GM18505 (cell line): ENCODE measurements around the gene LRRTM3.

Source experiments
- ATAC-seq: cut with Tn5 transposase; IDR thresholded peaks from one replicate; pipeline ENCODE4 v1.9.1; 2021; ENCODE audit not compliant: unreplicated experiment
- POLR2A ChIP-seq: IDR thresholded peaks from 4 replicates; pipeline ENCODE4 v1.6.1; 2011; ENCODE audit warnings: borderline replicate concordance; ENCODE audit not compliant: insufficient read depth, insufficient read length; ENCODE audit errors: extremely low read depth

LRRTM3 gene

DNA sequence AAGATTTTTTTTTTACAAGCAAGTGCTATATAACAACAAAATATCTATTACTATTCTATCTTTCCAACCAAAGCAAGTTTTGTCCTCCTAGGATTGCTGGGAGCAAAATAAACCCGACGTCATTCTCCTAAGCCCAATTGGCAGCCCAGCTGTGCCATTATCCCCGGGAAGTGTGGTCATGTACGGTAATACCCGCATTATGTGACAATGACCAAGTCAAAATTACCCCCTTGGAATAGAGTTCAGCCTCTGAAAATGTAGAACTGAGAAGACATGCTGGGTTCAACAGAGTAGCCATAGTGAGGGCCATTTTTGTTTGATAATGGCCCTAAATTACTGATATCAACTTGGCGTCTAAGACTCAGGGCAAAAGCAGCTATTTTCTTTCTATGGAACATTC, 215.5 kb downstream of the LRRTM3 start:
- no peak for TF ChIP-seq POLR2A
- no peak for ATAC-seq

DNA sequence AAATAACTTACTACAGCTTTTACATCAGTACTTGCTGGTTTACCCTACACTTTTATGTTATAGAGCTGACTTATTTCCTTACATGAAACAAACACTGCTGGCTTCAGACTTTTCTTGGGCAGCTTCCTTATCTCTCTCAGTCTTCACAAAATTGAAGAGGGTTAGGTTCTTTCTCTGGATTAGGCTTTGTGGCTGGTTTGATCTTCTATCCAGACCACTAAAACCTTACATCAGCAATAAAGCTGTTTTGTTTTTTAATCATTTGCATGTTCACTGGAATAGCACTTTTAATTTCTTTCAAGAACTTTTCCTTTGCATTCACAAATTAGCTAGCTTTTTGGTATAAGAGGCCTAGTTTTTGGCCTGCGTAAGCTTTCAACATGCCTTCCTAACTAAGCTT, 218.7 kb downstream of the LRRTM3 start:
- no peak for ATAC-seq
- no peak for TF ChIP-seq POLR2A
